Sigmoid colon (tissue), 4 donors: ENCODE results near the gene TSPAN13.

Experiments used
- CTCF ChIP-seq, 4 experiments: fragments of 450-650 bp in 3 of 4; fragments of 200-600 bp in 1 of 4; IDR thresholded peaks; one replicate each; pipeline ENCODE4 v1.5.1; 2016 to 2019; ENCODE audit warnings: antibody characterized with exemption in 4 of 4, mild to moderate bottlenecking in 3 of 4, moderate library complexity in 2 of 4
- EP300 ChIP-seq, 4 donors: sonication (generic); formaldehyde crosslinking; IDR thresholded peaks; one replicate each; pipeline ENCODE4 v1.6.1; 2017; ENCODE audit warnings: antibody characterized with exemption in 4 of 4
- POLR2A ChIP-seq, 2 donors: fragments of 450-650 bp; IDR thresholded peaks; one replicate each; pipeline ENCODE4 v1.6.1; 2016; ENCODE audit warnings: antibody characterized with exemption in 2 of 2, mild to moderate bottlenecking in 2 of 2, moderate library complexity in 2 of 2

GRCh38 chr7:16764942-16765341, 11.4 kb downstream of the TSPAN13 start:
- TF ChIP-seq EP300 (IDR thresholded peaks at IDR 0.05) (no peak), CTCF (IDR thresholded peaks at IDR 0.05) (no peak), POLR2A (IDR thresholded peaks at IDR 0.05) (no peak)
